ENCODE measurements around the gene PROX2.

PROX2 gene

DNA sequence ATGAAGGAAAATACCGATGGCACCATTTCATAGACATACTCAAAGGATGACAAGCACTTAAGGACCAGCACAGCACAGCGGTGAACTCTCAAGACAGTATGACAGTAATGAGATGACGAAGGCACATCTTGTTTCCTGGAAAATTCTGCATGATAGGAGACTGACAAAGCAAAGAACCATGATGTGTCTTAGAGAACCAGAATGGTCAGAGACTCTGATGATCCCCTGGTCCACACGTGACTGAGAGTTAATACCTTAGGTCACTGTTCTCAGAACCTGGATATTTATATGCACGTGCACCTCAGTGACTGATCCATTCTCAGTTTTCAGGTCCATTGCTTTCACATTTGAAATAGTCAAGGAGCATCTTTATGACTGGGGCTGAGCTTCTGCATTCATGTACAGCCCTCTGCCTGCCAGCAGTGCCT lies 35.3 kb downstream of the PROX2 start:
- DNase-seq: no peak

DNA sequence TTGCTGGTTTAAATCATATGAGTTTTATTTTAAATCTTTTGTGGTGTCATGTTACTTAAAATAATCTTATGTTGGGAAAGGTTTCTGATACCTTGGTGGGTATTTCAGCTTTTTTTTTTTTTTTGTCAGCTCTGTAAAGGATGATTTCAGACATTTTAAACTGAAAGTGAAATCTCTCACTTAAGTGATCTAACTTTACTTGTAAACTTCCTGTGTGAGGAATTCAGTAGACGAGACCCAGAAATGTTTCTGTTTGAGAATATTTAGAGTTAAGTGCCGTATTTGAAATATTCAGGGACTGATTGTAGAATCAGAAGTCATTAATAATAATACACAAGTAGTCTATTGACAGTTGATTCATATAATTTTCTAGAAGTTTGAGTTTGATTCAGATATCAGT lies 37.8 kb downstream of the PROX2 start:
- DNase-seq: no peak

DNA sequence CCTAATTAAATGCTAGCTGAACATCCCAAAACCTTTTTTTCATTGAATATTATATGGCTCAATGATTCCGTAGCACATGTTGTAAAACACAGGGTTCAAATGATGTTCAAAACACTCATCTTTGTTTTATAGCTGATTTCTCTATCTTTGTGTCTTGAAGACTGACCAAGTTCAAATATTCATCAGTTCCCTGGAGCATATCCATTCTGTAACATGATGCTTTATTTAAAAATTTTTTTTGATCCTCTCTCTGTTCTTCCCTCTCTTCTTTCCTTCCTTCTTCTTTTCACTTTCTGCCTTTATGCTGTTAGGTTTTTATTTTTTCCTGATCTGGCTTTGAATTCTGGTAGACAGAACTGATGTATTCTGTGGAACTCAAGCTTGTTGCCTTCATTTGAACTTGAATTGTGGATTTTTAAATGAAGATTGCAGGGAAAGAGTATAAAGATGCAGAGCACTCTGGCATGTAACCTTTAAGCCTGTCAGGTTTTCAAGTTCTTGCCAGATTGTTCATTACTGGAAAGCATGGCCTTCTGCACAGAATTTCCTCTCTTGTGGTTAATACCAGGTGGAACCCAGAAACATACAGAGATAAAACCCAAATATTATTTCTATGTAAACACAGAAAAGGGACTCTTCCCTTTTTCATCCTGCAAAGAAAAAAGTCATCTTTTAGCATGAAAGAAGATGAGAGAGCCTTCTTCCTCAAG lies 39.5 kb downstream of the PROX2 start:
- no peak for DNase-seq

DNA sequence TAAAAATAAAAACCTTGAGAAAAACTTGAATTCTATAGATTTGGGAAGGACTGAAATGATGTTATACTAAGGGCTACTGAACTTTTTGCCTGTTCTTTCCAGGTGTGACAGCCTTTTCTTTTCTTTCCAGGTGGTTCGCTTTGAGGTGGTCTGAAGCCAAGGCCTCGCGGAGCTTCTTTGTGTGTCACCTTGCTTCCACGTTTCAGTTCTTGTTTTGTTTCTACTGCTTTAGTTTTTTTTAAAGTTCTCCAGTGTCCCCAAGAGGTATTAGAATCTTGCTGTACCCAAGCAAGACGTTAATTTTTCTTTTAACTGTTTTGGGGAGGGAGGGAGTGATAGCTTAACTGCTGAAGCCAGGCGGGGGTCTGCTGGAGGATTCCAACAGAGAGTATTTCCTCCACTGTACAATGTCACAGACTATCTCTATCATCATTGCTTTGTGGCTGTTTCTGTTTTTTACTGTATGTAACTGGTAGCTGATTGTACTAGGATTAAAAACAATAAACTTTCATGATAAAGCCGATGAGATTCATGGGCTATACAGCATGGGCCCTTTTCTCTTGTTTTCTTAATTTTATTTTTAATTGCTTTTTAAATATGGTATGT lies 40.2 kb downstream of the PROX2 start:
- no peak for DNase-seq

DNA sequence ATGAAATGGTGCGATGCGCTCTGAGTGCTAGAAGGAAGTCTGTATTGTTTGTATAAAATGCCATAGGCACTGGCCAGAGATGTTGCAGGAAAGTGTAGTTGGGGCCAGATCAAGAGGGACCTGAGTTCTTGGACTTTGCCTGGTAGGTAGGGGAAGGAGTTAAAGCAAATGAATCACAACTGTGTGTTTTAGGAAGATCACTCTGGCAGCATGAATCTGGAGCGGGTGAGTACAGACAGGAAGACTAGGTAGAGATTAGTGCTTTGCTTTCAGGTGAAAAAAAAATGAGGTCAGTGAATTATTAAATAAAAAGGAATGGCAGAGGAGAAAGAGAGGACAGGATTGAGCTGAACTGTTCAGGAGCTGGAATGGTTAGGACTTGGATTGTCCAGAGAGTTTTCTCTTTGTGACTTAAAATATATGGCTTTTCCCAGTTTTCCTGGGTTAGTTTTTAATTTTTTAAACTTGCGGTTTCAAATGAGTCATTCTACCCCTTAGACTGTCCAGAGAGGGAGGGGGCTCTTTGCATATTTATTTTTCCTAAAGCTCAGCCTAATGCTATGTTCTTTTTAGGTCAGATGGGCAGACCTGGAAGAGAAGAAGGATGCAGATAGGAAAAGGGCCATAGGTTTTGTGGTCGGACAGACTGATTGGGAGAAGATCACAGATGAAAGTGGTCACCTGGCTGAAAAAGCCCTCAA lies 41.1 kb downstream of the PROX2 start:
- DNase-seq: no peak

DNA sequence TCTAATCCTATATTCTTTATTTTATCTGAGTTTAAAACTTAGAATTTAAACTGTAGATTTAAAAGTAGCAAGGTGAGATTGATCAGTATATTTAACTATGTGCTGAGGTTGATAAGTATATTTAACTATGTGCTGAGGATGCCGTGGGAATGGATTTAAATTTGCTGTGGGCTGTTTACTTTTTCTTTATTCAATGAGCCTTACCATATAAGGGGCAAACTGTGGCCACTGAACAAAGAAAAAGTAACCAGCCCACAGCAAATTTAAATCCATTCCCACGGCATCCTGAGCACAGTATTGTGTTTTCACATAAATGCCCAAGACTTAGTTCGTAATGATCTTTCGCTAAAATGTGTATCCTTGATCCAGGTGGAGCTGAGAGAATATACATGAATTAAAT lies 43.1 kb downstream of the PROX2 start:
- DNase-seq: no peak

DNA sequence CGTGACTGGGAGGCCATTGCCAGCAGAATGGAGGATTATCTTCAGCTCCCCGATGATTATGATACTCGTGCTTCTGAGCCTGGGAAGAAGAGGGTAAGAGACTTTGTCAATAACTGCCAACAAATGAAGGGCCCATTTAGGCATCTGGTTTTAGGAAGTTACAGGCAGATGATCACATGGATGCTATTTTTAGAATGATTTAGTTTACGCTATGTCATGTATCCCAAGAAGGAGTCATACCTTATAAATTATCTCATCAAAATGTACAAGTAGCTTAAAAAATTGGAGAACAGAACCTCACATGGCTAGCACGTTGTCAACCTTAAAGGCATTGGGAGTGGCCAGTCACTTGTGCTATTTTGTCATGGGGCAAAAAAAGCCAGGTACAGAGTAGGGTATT lies 46.7 kb downstream of the PROX2 start:
- DNase-seq: no peak

DNA sequence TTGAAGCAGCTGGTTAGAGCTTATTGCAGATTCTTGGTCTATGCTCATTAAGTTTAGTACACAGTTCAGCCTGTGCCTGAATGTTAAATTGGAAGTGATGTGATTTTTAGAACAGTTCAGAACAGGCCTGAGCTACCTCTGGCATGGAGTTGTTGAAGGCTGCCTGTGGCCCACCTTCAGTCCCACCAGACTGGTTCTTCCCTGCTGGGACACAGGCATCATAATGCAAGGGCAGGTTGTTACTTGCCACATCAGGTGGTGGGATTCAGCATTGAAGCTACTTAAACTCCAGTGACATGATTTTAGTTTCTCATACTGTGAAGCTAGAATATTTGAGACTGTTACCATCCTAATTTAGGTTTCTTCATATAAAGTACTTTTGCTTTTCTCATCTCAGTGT lies 49.4 kb downstream of the PROX2 start:
- no peak for DNase-seq
